SK-N-SH (cell line): ENCODE data around the gene DNMT3A. TPM values are rescaled to one million over a fixed set of nuclear protein-coding genes. Genes with fewer than 3 reads are reported as not detected.

ENCODE experiments used
- CTCF ChIA-PET: fragments of 300-600, 350-600 bp; formaldehyde crosslinking; extraction: SDS; loops from one replicate; lab custom pipeline; 2021; lab: Yijun Ruan, JAX
- POLR2A ChIA-PET: fragments of 350-600 bp; sonication (Branson Sonifier 250); formaldehyde crosslinking; extraction: SDS; loops from one replicate; lab custom pipeline; 2020; ENCODE audit warnings: antibody characterized with exemption, inconsistent platforms; lab: Yijun Ruan, JAX
- DNase-seq: peaks from one replicate; pipeline ENCODE4 v3.0.0; 2012
- H2AFZ ChIP-seq: fragments of 200-600 bp; sonication (generic); 2 replicates; pipeline ENCODE4 v1.8.1; 2016; ENCODE audit warnings: antibody characterized with exemption, mild to moderate bottlenecking, low read depth
- H3F3A ChIP-seq: fragments of 200-600 bp; sonication (generic); replicated peaks from 2 replicates; pipeline ENCODE3; 2016; ENCODE audit warnings: antibody characterized with exemption, mild to moderate bottlenecking; ENCODE audit not compliant: insufficient read depth
- H3K27ac ChIP-seq, 2 experiments: fragments of 200-500 bp in 1 of 2; fragments of 200-600 bp in 1 of 2; sonication (Bioruptor generic) in 1 of 2; sonication (generic), shearing (Covaris generic) in 1 of 2; 2 replicates each; pipeline versions ENCODE4 v1.5.1 to v1.6.1; 2014 to 2016; ENCODE audit warnings: low read depth in 2 of 2, inconsistent platforms in 1 of 2, low read length in 1 of 2, mild to moderate bottlenecking in 1 of 2, mixed read lengths in 1 of 2
- H3K27me3 ChIP-seq: fragments of 200-600 bp; sonication (generic), shearing (Covaris generic); 2 replicates; pipeline ENCODE4 v1.6.1; 2016; ENCODE audit warnings: mixed run types; ENCODE audit not compliant: insufficient read depth
- H3K36me3 ChIP-seq, 2 experiments: fragments of 200-500 bp in 1 of 2; fragments of 200-600 bp in 1 of 2; sonication (Bioruptor generic) in 1 of 2; sonication (generic) in 1 of 2; replicated peaks in 1 of 2; 2 replicates each; pipeline versions ENCODE3 to v1.5.1; 2014 to 2016; ENCODE audit warnings: low read length in 1 of 2, mild to moderate bottlenecking in 1 of 2; ENCODE audit not compliant: insufficient read depth in 2 of 2, control insufficient read depth in 1 of 2
- H3K4me1 ChIP-seq, 2 experiments: fragments of 200-500 bp in 1 of 2; fragments of 200-600 bp in 1 of 2; sonication (Bioruptor generic) in 1 of 2; sonication (generic), shearing (Covaris generic) in 1 of 2; 2 replicates each; pipeline versions ENCODE4 v1.5.1 to v1.6.1; 2014 to 2016; ENCODE audit warnings: low read depth in 1 of 2, low read length in 1 of 2, mixed run types in 1 of 2; ENCODE audit not compliant: insufficient read depth in 2 of 2, control insufficient read depth in 1 of 2
- H3K4me2 ChIP-seq: fragments of 200-600 bp; sonication (generic), shearing (Covaris generic); 2 replicates; pipeline ENCODE4 v1.6.1; 2017; ENCODE audit warnings: mixed run types
- H3K4me3 ChIP-seq, 2 experiments: fragments of 200-500 bp in 1 of 2; fragments of 200-600 bp in 1 of 2; sonication (Bioruptor generic) in 1 of 2; sonication (generic), shearing (Covaris generic) in 1 of 2; 2 replicates each; pipeline versions ENCODE4 v1.5.1 to v1.8.1; 2014 to 2016; ENCODE audit warnings: low read depth in 2 of 2, inconsistent platforms in 1 of 2, low read length in 1 of 2, mild to moderate bottlenecking in 1 of 2, mixed read lengths in 1 of 2, moderate library complexity in 1 of 2
- H3K79me2 ChIP-seq: fragments of 200-600 bp; sonication (generic); 2 replicates; pipeline ENCODE4 v1.8.1; 2017; ENCODE audit warnings: mild to moderate bottlenecking; ENCODE audit not compliant: insufficient read depth
- H3K9ac ChIP-seq: fragments of 200-600 bp; sonication (generic); 2 replicates; pipeline ENCODE4 v1.6.1; 2017; ENCODE audit warnings: mixed run types
- H3K9me2 ChIP-seq: fragments of 200-600 bp; sonication (generic); 2 replicates; pipeline ENCODE4 v1.6.1; 2017; ENCODE audit warnings: mixed run types
- H3K9me3 ChIP-seq: fragments of 200-600 bp; sonication (generic); 2 replicates; pipeline ENCODE4 v1.6.1; 2017; ENCODE audit warnings: mixed run types, mild to moderate bottlenecking, moderate library complexity
- H4K20me1 ChIP-seq: fragments of 200-600 bp; sonication (generic); 2 replicates; pipeline ENCODE4 v1.6.1; 2017; ENCODE audit warnings: mild to moderate bottlenecking, mixed run types; ENCODE audit not compliant: insufficient read depth
- EP300 ChIP-seq, 2 experiments: IDR thresholded peaks; 2 replicates each; pipeline versions ENCODE4 v1.4.0 to v1.6.1; 2012; ENCODE audit warnings: borderline replicate concordance in 1 of 2, low read depth in 1 of 2, low read length in 1 of 2
- FOSL2 ChIP-seq: IDR thresholded peaks from 2 replicates; pipeline ENCODE4 v1.4.0; 2012; ENCODE audit warnings: low read depth, mild to moderate bottlenecking, moderate library complexity, borderline replicate concordance
- FOXJ3 ChIP-seq: sonication (generic); formaldehyde crosslinking; IDR thresholded peaks from 2 replicates; pipeline ENCODE4 v1.5.1; 2020; ENCODE audit warnings: mild to moderate bottlenecking, missing genetic modification reagents
- FOXM1 ChIP-seq: IDR thresholded peaks from 2 replicates; pipeline ENCODE4 v1.4.0; 2012; ENCODE audit warnings: low read depth, mild to moderate bottlenecking
- GATA2 ChIP-seq: sonication (generic); formaldehyde crosslinking; IDR thresholded peaks from 2 replicates; pipeline ENCODE4 v1.5.0; 2020; ENCODE audit warnings: mild to moderate bottlenecking, missing genetic modification reagents
- MEF2A ChIP-seq: IDR thresholded peaks from 2 replicates; pipeline ENCODE4 v1.4.0; 2012; ENCODE audit warnings: low read depth, borderline replicate concordance
- MXI1 ChIP-seq: IDR thresholded peaks from 2 replicates; pipeline ENCODE4 v1.6.1; 2012; ENCODE audit warnings: mild to moderate bottlenecking, low read depth, low read length, improper control_type of control experiment
- NFIC ChIP-seq: IDR thresholded peaks from 2 replicates; pipeline ENCODE4 v1.4.0; 2012; ENCODE audit warnings: borderline replicate concordance
- POLR2AphosphoS5 ChIP-seq: IDR thresholded peaks from 2 replicates; pipeline ENCODE4 v1.6.1; 2012; ENCODE audit warnings: low read depth, low read length
- RCOR1 ChIP-seq: fragments of 150-350 bp; IDR thresholded peaks from 2 replicates; pipeline ENCODE4 v1.6.1; 2017; ENCODE audit warnings: antibody characterized with exemption, low read length
- RFX5 ChIP-seq: IDR thresholded peaks from 2 replicates; pipeline ENCODE4 v1.6.1; 2012; ENCODE audit warnings: mild to moderate bottlenecking, improper control_type of control experiment, low read length
- TCF12 ChIP-seq: IDR thresholded peaks from 2 replicates; pipeline ENCODE4 v1.4.0; 2012
- YY1 ChIP-seq: IDR thresholded peaks from 2 replicates; pipeline ENCODE4 v1.4.0; 2012; ENCODE audit warnings: low read depth, mild to moderate bottlenecking
- whole genome bisulfite sequencing: methylation state at CpG from one replicate; pipeline ENCODE4 v1.1.6; 2017; ENCODE audit warnings: low lambda C conversion rate; 5-methylcytosine and 5-hydroxymethylcytosine counted together
- polyA plus RNA-seq, 3 experiments: library from polyadenylated mRNA; depleted of rRNA; stranded (reverse); fragments of >200 nt; gene quantifications; 2 replicates each; pipeline ENCODE4 v1.2.3, GENCODE V29; 2012
- TF ChIP-seq, protein P1 (sequence below): fragments of 200-600 bp; sonication (generic); IDR thresholded peaks from 2 replicates; pipeline ENCODE4 v1.6.1; 2017; ENCODE audit warnings: antibody characterized with exemption, mild to moderate bottlenecking, moderate library complexity
- TF ChIP-seq, protein P2 (sequence below): IDR thresholded peaks from 2 replicates; pipeline ENCODE4 v1.4.0; 2012; ENCODE audit warnings: low read depth, borderline replicate concordance
- TF ChIP-seq, protein P3 (sequence below): IDR thresholded peaks from 2 replicates; pipeline ENCODE4 v1.6.1; 2012; ENCODE audit warnings: mild to moderate bottlenecking, low read depth, low read length, moderate library complexity
- TF ChIP-seq, protein P4 (sequence below): fragments of 150-350 bp; IDR thresholded peaks from 2 replicates; pipeline ENCODE4 v1.6.1; 2017; ENCODE audit warnings: antibody characterized with exemption, low read length, low read depth, borderline replicate concordance

Gene DNMT3A
- polyA plus RNA-seq, 1 of the 3 experiments (the other 2 are of a cell fraction), result 5.6 TPM

DNA sequence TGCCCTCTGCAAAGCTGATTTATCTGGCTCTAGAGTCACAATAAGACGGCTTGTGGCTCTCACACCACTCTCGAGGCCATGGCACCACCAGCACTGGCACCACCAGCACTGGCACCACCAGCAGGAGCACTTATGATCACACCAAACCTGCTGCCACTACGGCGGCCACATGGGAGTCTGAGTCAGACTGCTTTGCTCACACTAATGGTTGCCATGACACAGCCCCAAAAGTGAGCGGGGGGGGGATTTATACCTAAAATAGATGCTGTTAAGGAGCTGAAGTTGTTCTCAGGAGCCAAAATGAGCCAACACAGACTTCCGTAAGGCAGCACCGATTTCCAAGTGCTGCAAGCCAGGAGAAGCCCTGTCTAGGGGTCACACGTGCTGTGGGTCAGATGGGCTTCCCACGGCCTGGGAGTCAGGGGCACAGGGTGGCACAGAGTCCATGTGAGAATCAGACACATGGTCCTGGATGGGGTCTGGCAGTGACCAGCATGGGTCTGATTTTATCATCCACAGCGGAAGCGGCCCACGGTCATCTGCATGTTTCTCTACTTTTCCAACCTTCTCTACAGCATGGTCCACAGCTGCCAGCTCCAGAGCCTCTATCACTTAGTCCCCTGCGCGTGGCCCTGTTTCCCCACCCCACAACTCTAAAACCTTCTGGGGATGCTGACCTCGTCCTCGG, 16.7 kb downstream of the DNMT3A start:
- CTCF ChIA-PET, result interaction anchor here (0.7 to 3.0 kb wide), 6 partner anchors 9 to 375 kb away, joined by 3 to 22 read pairs (median 4); no protein-coding TSS in a partner anchor
- POLR2A ChIA-PET, result interaction anchor here (2.2 kb wide), 1 partner anchor 10 kb away, joined by 10 read pairs; no protein-coding TSS in a partner anchor
- peaks cover 10 to 31% of the 10 kb centered on the region in 2 experiments; a peak in 2 of 4 replicates for H3K4me1 ChIP-seq
- H4K20me1 ChIP-seq, result peaks cover 26% of the 10 kb centered on the region; the same call in 1 of the 2 replicates
- no peak overlapping the region for H3K9ac ChIP-seq
- peak overlapping the region; percentile 29; the same call in 1 of the 2 replicates for H3K4me2 ChIP-seq
- H3K9me3 ChIP-seq, result peaks cover 8% of the 10 kb centered on the region; the same call in 1 of the 2 replicates
- peak; percentile 83 for DNase-seq
- H3K27ac ChIP-seq, result peak overlapping the region; percentile 12 to 68; a peak in 3 of 4 replicates
- peaks cover 0 to 13% of the 10 kb centered on the region in 2 experiments for H3K36me3 ChIP-seq
- no peaks in the 10 kb centered on the region for H3K27me3 ChIP-seq
- no peaks in the 10 kb centered on the region for H3K9me2 ChIP-seq
- H3K79me2 ChIP-seq, result peaks cover 10% of the 10 kb centered on the region; the same call in 1 of the 2 replicates
- H3K4me3 ChIP-seq, result no peak overlapping the region
- H3F3A ChIP-seq, result no peaks in the 10 kb centered on the region
- TF ChIP-seq GATA2 (CRISPR knock-in tag) (peak; percentile 84), FOSL2 (peak; percentile 57), FOXJ3 (CRISPR knock-in tag) (no peak), MXI1 (peak; percentile 97), RCOR1 (peak; percentile 48; the same call in 1 of the 2 replicates), EP300 (IDR thresholded peaks at IDR 0.05; ENCODE audit: borderline replicate concordance in 1 of 2, low read depth in 1 of 2, low read length in 1 of 2) (peak in 1 of 2 experiments; percentile 43; a peak in 1 of 4 replicates), TCF12 (0 out of 2 replicates have a peak, but pooled peaks have one; percentile 15), FOXM1 (no peak), POLR2AphosphoS5 (no peak), RFX5 (no peak), MEF2A (peak; percentile 17; the same call in 1 of the 2 replicates)
- TF ChIP-seq, protein P1, sequence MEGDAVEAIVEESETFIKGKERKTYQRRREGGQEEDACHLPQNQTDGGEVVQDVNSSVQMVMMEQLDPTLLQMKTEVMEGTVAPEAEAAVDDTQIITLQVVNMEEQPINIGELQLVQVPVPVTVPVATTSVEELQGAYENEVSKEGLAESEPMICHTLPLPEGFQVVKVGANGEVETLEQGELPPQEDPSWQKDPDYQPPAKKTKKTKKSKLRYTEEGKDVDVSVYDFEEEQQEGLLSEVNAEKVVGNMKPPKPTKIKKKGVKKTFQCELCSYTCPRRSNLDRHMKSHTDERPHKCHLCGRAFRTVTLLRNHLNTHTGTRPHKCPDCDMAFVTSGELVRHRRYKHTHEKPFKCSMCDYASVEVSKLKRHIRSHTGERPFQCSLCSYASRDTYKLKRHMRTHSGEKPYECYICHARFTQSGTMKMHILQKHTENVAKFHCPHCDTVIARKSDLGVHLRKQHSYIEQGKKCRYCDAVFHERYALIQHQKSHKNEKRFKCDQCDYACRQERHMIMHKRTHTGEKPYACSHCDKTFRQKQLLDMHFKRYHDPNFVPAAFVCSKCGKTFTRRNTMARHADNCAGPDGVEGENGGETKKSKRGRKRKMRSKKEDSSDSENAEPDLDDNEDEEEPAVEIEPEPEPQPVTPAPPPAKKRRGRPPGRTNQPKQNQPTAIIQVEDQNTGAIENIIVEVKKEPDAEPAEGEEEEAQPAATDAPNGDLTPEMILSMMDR, result no peak
- TF ChIP-seq, protein P2, sequence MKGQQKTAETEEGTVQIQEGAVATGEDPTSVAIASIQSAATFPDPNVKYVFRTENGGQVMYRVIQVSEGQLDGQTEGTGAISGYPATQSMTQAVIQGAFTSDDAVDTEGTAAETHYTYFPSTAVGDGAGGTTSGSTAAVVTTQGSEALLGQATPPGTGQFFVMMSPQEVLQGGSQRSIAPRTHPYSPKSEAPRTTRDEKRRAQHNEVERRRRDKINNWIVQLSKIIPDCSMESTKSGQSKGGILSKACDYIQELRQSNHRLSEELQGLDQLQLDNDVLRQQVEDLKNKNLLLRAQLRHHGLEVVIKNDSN, result no peak
- no peak overlapping the region for H2AFZ ChIP-seq
- 83% methylated on average over 15 of the region's 16 CpGs for WGBS

DNA sequence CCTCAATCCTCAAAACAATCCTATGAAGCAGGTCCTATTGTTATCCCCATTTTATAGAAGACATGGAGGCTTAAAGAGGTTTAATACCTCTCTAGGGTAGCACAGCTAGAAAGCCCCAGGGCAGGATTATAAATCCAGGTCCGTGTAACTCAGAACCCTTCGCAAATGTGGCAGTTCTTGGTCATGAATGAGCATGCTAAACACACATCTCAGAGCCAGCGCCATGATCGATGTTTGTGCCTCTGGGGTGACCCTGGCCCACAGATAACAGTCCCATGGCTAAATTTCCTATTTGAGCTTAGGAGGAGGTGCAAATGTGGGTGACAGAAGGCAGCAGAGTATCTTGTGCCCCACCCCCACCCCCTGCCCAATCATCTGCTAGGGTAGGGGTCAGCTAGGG, 17.5 kb downstream of the DNMT3A start:
- Histone ChIP-seq H3K36me3 (peaks cover 0 to 13% of the 10 kb centered on the region in 2 experiments), H3K9me2 (no peaks in the 10 kb centered on the region), H3K79me2 (peaks cover 12% of the 10 kb centered on the region; the same call in 1 of the 2 replicates), H3F3A (no peaks in the 10 kb centered on the region), H3K9me3 (peaks cover 8% of the 10 kb centered on the region; the same call in 1 of the 2 replicates), H4K20me1 (peaks cover 26% of the 10 kb centered on the region; the same call in 1 of the 2 replicates), H2AFZ (no peak overlapping the region), H3K27ac (peak overlapping the region in 1 of 2 experiments; percentile 68; a peak in 1 of 4 replicates), H3K4me1 (peaks cover 10 to 27% of the 10 kb centered on the region in 2 experiments; a peak in 2 of 4 replicates), H3K4me2 (no peak overlapping the region), H3K27me3 (no peaks in the 10 kb centered on the region), H3K9ac (no peak overlapping the region), H3K4me3 (no peak overlapping the region)
- 95% methylated on average over 4 of the region's 4 CpGs for WGBS
- ChIA-PET CTCF (interaction anchor here (1.0 to 3.0 kb wide), 5 partner anchors 9 to 376 kb away, joined by 3 to 22 read pairs (median 5); no protein-coding TSS in a partner anchor), POLR2A (interaction anchor here (1.6 to 2.2 kb wide), 2 partner anchors 7 to 9 kb away, joined by 3 to 10 read pairs; no protein-coding TSS in a partner anchor)
- DNase-seq, result no peak
- TF ChIP-seq, protein P3, sequence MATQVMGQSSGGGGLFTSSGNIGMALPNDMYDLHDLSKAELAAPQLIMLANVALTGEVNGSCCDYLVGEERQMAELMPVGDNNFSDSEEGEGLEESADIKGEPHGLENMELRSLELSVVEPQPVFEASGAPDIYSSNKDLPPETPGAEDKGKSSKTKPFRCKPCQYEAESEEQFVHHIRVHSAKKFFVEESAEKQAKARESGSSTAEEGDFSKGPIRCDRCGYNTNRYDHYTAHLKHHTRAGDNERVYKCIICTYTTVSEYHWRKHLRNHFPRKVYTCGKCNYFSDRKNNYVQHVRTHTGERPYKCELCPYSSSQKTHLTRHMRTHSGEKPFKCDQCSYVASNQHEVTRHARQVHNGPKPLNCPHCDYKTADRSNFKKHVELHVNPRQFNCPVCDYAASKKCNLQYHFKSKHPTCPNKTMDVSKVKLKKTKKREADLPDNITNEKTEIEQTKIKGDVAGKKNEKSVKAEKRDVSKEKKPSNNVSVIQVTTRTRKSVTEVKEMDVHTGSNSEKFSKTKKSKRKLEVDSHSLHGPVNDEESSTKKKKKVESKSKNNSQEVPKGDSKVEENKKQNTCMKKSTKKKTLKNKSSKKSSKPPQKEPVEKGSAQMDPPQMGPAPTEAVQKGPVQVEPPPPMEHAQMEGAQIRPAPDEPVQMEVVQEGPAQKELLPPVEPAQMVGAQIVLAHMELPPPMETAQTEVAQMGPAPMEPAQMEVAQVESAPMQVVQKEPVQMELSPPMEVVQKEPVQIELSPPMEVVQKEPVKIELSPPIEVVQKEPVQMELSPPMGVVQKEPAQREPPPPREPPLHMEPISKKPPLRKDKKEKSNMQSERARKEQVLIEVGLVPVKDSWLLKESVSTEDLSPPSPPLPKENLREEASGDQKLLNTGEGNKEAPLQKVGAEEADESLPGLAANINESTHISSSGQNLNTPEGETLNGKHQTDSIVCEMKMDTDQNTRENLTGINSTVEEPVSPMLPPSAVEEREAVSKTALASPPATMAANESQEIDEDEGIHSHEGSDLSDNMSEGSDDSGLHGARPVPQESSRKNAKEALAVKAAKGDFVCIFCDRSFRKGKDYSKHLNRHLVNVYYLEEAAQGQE, result no peak
- TF ChIP-seq YY1, result no peak
- no peak for TF ChIP-seq FOXM1
- TF ChIP-seq, protein P4, sequence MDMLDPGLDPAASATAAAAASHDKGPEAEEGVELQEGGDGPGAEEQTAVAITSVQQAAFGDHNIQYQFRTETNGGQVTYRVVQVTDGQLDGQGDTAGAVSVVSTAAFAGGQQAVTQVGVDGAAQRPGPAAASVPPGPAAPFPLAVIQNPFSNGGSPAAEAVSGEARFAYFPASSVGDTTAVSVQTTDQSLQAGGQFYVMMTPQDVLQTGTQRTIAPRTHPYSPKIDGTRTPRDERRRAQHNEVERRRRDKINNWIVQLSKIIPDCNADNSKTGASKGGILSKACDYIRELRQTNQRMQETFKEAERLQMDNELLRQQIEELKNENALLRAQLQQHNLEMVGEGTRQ, result no peak
- TF ChIP-seq TCF12, result no peak
- no peak for TF ChIP-seq RCOR1
- TF ChIP-seq EP300 (IDR thresholded peaks at IDR 0.05; ENCODE audit: borderline replicate concordance in 1 of 2, low read depth in 1 of 2, low read length in 1 of 2), result no peak
- TF ChIP-seq NFIC, result no peak
- no peak for TF ChIP-seq RFX5
